ENCODE measurements around the gene SCUBE1.
A peak's percentile ranks its signal among the peaks of the same experiment; 100 is the strongest.

Gene SCUBE1

GRCh38 chr22:43256976-43257545 is 86.1 kb downstream of the SCUBE1 start:
- DNase-seq: no peak

GRCh38 chr22:43256569-43256968 is 86.6 kb downstream of the SCUBE1 start:
- DNase-seq: no peak

GRCh38 chr22:43255299-43255698 is 87.9 kb downstream of the SCUBE1 start:
- no peak for DNase-seq

GRCh38 chr22:43253839-43254238 is 89.3 kb downstream of the SCUBE1 start:
- DNase-seq: no peak

GRCh38 chr22:43252319-43252718 is 90.9 kb downstream of the SCUBE1 start:
- no peak for DNase-seq

GRCh38 chr22:43249789-43250471 is 93.2 kb downstream of the SCUBE1 start:
- no peak for DNase-seq

- DNase-seq: no peak
Measured at GRCh38 chr22:43247546-43248260, 95.5 kb downstream of the SCUBE1 start.

GRCh38 chr22:43246188-43246587 is 97.0 kb downstream of the SCUBE1 start:
- DNase-seq: no peak

GRCh38 chr22:43245717-43246116 is 97.5 kb downstream of the SCUBE1 start:
- DNase-seq: no peak

GRCh38 chr22:43244803-43245527 is 98.2 kb downstream of the SCUBE1 start:
- no peak for DNase-seq

- DNase-seq: no peak
Measured at GRCh38 chr22:43244402-43244801, 98.8 kb downstream of the SCUBE1 start.

GRCh38 chr22:43243324-43243723 is 99.8 kb downstream of the SCUBE1 start:
- no peak for DNase-seq

GRCh38 chr22:43242627-43243026 is 100.5 kb downstream of the SCUBE1 start:
- no peak for DNase-seq

- DNase-seq: no peak
Measured at GRCh38 chr22:43241699-43242386, 101.3 kb downstream of the SCUBE1 start.

GRCh38 chr22:43241138-43241597 is 102.0 kb downstream of the SCUBE1 start:
- DNase-seq: no peak

GRCh38 chr22:43240614-43241013 is 102.6 kb downstream of the SCUBE1 start:
- DNase-seq: peak in 1 of 4 experiments; percentile 26

GRCh38 chr22:43239956-43240355 is 103.2 kb downstream of the SCUBE1 start:
- no peak for DNase-seq

GRCh38 chr22:43239193-43239780 is 103.9 kb downstream of the SCUBE1 start:
- DNase-seq: no peak

GRCh38 chr22:43238526-43239006 is 104.6 kb downstream of the SCUBE1 start:
- DNase-seq: no peak

GRCh38 chr22:43237280-43237679 is 105.9 kb downstream of the SCUBE1 start:
- no peak for DNase-seq

GRCh38 chr22:43236411-43237166 is 106.6 kb downstream of the SCUBE1 start:
- DNase-seq: no peak

All from suppressor macrophage (primary cell).